ENCODE results near the gene MSGN1.

DNA sequence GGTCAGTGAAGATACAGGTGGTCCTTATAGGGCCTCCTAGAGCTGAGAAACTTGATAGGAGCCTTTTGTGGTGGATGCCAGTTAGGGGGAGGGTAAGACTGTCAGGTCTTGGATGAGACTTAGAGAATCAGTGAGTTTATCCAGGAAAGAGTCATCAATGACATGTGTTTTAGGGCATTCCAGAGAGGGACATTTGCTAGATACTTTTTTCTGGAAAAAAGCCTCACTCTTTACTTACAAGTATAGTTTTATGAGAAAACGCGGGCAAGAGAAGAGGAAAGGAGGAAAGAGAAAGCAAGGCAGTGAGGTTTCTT, 24.5 kb upstream of the MSGN1 start:
- TF ChIP-seq ZC3H10 (CRISPR knock-in tag; IDR thresholded peaks at IDR 0.05) (no peak), TSHZ2 (CRISPR knock-in tag; IDR thresholded peaks at IDR 0.05) (no peak), ZFP3 (CRISPR knock-in tag; IDR thresholded peaks at IDR 0.05) (no peak), PPARA (CRISPR knock-in tag; IDR thresholded peaks at IDR 0.05; ENCODE audit: borderline replicate concordance) (no peak), OSR1 (CRISPR knock-in tag; IDR thresholded peaks at IDR 0.05) (no peak), ZFP30 (CRISPR knock-in tag; IDR thresholded peaks at IDR 0.05) (no peak), ZNF8 (CRISPR knock-in tag; IDR thresholded peaks at IDR 0.05) (no peak)
- TF ChIP-seq, protein P1, sequence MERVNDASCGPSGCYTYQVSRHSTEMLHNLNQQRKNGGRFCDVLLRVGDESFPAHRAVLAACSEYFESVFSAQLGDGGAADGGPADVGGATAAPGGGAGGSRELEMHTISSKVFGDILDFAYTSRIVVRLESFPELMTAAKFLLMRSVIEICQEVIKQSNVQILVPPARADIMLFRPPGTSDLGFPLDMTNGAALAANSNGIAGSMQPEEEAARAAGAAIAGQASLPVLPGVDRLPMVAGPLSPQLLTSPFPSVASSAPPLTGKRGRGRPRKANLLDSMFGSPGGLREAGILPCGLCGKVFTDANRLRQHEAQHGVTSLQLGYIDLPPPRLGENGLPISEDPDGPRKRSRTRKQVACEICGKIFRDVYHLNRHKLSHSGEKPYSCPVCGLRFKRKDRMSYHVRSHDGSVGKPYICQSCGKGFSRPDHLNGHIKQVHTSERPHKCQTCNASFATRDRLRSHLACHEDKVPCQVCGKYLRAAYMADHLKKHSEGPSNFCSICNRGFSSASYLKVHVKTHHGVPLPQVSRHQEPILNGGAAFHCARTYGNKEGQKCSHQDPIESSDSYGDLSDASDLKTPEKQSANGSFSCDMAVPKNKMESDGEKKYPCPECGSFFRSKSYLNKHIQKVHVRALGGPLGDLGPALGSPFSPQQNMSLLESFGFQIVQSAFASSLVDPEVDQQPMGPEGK (CRISPR knock-in tag; IDR thresholded peaks at IDR 0.05; ENCODE audit: borderline replicate concordance): no peak
